Bronchial epithelial cell (primary cell): ENCODE data around the gene SALL2. TPM values are rescaled to one million over a fixed set of nuclear protein-coding genes. Genes with fewer than 3 reads are reported as not detected.
A peak's percentile ranks its signal among the peaks of the same experiment; 100 is the strongest.

Experiments
- DNase-seq: peaks from one replicate; pipeline ENCODE4 v3.0.0-alpha.2; 2010; ENCODE audit warnings: low read depth
- FAIRE-seq: peaks from 2 replicates; lab custom pipeline; 2011; peaks lifted over from hg19 to GRCh38; lab: Jason Lieb, UNC
- H3K27me3 ChIP-seq: 2 replicates; pipeline ENCODE4 v1.5.1; 2011; ENCODE audit warnings: low read length; ENCODE audit not compliant: control insufficient read depth, insufficient read depth
- H3K36me3 ChIP-seq: 2 replicates; pipeline ENCODE4 v1.5.1; 2011; ENCODE audit warnings: low read length; ENCODE audit not compliant: control insufficient read depth, insufficient read depth
- H3K4me3 ChIP-seq: 2 replicates; pipeline ENCODE4 v1.5.1; 2011; ENCODE audit warnings: mild to moderate bottlenecking, low read depth, low read length, control low read depth
- CTCF ChIP-seq: IDR thresholded peaks from 2 replicates; pipeline ENCODE4 v1.5.1; 2011; ENCODE audit warnings: mild to moderate bottlenecking, moderate library complexity, low read length, control low read depth, inconsistent platforms; ENCODE audit not compliant: insufficient read depth, severe bottlenecking
- total RNA-seq: library from RNA; depleted of rRNA; stranded (reverse); fragments of >200 nt; gene quantifications from 2 replicates; pipeline ENCODE4 v1.2.1, GENCODE V29; 2014

Gene SALL2
- total RNA-seq, 1 donor from 2014 or later: under 0.01 TPM

- no peak overlapping the region for H3K4me3 ChIP-seq
- no peaks in the 10 kb centered on the region for H3K27me3 ChIP-seq
- no peaks in the 10 kb centered on the region for H3K36me3 ChIP-seq
- DNase-seq (no peak), FAIRE-seq (no peak)
- no peak for TF ChIP-seq CTCF
Measured at GRCh38 chr14:21518725-21519124, 7.4 kb downstream of the SALL2 start.

- TF ChIP-seq CTCF: no peak
- no peak overlapping the region for H3K4me3 ChIP-seq
- no peaks in the 10 kb centered on the region for H3K27me3 ChIP-seq
- FAIRE-seq (no peak), DNase-seq (no peak)
- H3K36me3 ChIP-seq: no peaks in the 10 kb centered on the region
Measured at GRCh38 chr14:21514341-21514740, 11.8 kb downstream of the SALL2 start.

GRCh38 chr14:21510735-21511657 is 15.2 kb downstream of the SALL2 start, which contains the start of gene METTL3:
METTL3 (minus strand) TSS chr14:21511340; CDS start chr14:21511223, 117 bp downstream.
- no peak for FAIRE-seq
- Histone ChIP-seq H3K4me3 (peak within 1 kb of the TSS; percentile 80), H3K27me3 (no peaks in the 10 kb centered on the region), H3K36me3 (peaks cover 1% of the 10 kb centered on the region)
- peak; percentile 97 for DNase-seq
- TF ChIP-seq CTCF: no peak

GRCh38 chr14:21509432-21510143 is 16.6 kb downstream of the SALL2 start:
- H3K36me3 ChIP-seq: peaks cover 1% of the 10 kb centered on the region
- H3K4me3 ChIP-seq: peak overlapping the region; percentile 80
- H3K27me3 ChIP-seq: no peaks in the 10 kb centered on the region
- FAIRE-seq (no peak), DNase-seq (no peak)
- TF ChIP-seq CTCF: no peak

- DNase-seq (no peak), FAIRE-seq (no peak)
- TF ChIP-seq CTCF: no peak
- H3K36me3 ChIP-seq: peaks cover 10% of the 10 kb centered on the region
- H3K27me3 ChIP-seq: no peaks in the 10 kb centered on the region
- H3K4me3 ChIP-seq: no peak overlapping the region
Measured at GRCh38 chr14:21506557-21506956, 19.6 kb downstream of the SALL2 start.
